Fibroblast of skin of left biceps (primary cell): ENCODE measurements around the gene CEP78.
"Not testable (repeated sequence)": the region's sequence is repeated elsewhere in the genome, so short reads cannot be mapped to it uniquely, and the experiment has no call there.

Experiments
- DNase-seq, 2 experiments: peaks; one replicate each; pipeline ENCODE4 v3.0.0-alpha.2; 2013; ENCODE audit warnings: low read depth in 2 of 2

Gene CEP78, protein sequence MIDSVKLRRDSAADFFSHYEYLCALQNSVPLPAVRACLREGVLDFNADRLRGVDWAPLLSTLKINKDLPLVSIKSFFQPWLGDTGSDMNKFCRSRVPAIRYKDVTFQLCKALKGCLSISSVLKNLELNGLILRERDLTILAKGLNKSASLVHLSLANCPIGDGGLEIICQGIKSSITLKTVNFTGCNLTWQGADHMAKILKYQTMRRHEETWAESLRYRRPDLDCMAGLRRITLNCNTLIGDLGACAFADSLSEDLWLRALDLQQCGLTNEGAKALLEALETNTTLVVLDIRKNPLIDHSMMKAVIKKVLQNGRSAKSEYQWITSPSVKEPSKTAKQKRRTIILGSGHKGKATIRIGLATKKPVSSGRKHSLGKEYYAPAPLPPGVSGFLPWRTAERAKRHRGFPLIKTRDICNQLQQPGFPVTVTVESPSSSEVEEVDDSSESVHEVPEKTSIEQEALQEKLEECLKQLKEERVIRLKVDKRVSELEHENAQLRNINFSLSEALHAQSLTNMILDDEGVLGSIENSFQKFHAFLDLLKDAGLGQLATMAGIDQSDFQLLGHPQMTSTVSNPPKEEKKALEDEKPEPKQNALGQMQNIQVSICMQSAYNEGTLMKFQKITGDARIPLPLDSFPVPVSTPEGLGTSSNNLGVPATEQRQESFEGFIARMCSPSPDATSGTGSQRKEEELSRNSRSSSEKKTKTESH

DNA sequence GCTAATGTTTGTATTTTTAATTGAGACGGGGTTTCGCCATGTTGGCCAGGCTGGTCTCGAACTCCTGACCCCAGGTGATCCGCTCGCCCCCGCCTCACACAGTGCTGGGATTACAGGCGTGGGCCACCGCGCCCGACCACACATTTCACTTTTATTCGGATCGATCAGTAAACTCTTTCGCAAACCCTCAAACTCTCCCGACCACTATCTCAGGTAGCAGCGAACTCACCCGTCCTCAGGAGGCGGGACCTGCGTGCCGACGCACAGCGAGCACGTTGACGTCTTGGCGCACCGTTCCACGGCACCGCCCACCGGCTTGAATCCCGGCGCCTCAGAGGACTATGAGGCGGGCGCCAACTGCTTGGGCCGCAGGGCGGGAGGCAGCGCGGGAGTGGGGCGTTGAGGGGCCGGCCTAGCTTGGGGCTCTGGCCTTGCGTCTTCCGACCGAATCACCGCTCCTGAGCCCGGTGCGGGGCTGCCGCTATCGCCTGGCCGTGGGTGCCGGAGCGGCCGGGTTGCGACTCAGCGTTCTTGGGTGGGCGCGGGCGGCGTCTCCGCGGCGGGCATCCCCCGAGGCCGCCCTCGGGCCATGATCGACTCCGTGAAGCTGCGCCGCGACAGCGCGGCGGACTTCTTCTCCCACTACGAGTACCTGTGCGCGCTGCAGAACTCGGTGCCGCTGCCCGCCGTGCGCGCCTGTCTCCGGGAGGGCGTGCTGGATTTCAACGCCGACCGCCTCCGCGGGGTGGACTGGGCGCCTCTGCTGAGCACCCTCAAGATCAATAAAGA, at the start of gene CEP78:
Gene CEP78 (plus strand): TSS at position 314 of the 789 bp plus-strand sequence. CDS start 276 bp downstream, at position 590.
- DNase-seq, result peak; percentile 72 to 80

DNA sequence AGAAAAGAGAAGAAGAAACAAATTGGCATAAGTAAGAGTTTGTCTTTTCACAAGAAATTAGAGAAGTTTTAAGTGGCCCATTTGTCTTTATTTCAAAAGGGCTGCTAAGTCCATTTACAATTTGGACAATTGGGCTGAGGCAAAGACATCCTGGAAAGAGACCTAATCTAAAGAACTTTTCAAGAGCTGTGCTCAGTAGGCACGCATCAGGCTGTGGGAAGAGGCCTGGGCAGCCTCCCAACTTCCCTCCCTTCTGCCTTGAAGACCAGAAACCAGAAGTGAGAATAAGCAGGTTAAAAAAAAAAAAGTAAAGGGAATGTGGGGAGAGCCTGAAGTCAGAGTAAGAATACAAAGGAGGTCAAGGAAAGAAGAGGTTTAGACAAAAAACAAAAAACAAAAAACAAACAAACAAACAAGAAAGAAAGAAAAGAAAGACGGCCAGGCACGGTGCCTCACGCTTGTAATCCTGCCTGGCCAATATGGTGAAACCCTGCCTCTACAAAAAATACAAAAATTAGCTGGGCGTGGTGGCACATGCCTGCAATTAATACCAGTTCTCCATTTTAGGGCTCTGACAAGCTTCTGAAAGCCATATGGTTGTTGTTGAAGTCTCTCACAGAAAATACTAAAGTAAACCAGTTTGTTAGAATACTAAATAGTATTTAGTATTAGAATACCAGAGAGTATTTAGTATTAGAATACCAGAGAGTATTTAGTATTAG, 48.0 kb upstream of the CEP78 start:
- DNase-seq, result no peak

DNA sequence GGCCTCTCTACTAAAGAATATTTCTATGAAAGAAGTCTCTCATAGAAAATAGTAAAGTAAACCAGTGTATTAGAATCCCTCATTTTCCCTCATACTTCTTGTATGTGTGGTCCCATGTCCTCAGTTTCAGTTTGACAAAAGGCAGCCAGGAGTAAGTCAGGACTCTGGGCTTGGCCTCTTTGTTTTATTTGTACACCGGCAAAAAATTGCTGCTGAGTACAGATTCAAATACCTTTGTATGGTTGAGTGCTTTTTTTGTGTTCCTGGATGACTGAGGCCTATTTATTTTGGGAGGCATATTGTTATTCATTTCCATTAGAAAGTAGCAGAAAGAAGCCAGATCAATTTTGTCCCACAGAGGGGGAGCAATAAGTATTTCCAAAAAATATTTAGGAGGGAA, 47.3 kb upstream of the CEP78 start:
- no peak for DNase-seq

DNA sequence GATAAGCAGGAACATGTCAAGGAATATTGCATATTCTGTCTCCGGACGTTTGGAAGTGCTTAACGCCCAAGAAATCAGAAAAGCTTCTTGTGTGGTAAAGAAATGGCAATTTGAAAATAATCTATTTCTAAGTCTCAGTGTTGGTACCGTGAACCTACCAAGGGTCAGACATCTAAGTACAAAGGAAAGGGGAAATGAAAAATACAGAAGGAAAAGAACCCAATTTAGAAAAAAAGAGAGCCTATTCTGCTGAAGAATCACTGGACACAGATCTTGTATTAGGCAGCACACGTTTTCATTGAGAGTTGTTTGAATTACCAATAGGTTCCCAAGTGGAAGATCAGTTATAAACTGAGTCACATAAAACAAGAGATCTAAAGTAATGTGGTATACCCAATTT, 46.9 kb upstream of the CEP78 start:
- DNase-seq, result no peak

DNA sequence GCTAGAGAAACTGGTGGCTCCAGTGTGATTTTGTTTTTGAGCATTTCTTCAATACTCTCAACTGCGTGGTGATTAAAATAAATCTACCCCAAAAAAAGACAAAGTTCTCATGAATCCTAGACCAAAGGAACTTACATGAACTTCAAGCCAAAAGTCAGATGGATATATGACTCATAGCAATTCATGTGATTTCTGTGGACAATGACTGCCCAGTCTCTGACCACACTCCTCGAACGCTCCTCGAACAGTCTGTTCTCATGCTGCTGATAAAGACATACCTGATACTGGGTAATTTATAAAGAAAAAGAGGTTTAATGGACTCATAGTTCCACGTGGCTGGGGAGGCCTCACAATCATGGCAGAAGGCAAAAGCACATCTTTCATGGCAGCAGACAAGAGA, 46.4 kb upstream of the CEP78 start:
- no peak for DNase-seq

DNA sequence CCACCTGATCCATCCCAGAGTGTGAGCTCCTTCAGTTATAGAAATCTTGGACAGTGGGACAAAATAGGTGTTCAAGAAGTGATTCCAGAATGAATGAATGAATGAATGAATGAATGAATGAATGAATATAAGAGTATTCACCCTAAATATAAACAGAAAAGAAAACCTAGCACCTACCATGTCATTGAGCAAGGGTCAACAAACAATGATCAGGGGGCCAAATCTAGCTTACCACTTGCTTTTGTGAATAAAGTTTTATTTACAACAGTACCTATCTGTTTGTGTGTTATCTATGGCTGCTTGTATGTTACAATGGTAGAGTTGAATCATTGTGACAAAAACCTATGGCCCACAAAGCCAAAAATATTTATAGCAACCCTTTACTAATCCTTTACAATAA, 43.9 kb upstream of the CEP78 start:
- no peak for DNase-seq

DNA sequence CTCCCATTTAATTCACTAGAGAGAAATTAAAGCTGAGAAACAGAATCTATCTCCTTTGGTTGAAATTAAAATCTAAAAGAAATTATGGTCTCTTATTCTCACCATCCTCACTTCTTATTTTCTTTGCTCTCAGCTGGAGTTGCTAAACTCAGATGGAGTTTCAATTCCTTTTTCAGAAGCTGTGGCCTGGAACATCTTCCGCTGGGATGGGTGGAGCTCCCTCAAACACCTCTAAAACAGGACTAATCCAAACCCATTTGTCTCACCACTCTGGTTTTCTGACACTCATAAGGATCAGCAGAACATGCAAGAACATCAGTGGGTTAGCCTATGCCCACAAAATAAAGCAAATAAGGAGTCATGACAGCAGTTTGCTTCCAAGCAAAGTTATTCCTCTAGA, 39.6 kb upstream of the CEP78 start:
- no peak for DNase-seq

DNA sequence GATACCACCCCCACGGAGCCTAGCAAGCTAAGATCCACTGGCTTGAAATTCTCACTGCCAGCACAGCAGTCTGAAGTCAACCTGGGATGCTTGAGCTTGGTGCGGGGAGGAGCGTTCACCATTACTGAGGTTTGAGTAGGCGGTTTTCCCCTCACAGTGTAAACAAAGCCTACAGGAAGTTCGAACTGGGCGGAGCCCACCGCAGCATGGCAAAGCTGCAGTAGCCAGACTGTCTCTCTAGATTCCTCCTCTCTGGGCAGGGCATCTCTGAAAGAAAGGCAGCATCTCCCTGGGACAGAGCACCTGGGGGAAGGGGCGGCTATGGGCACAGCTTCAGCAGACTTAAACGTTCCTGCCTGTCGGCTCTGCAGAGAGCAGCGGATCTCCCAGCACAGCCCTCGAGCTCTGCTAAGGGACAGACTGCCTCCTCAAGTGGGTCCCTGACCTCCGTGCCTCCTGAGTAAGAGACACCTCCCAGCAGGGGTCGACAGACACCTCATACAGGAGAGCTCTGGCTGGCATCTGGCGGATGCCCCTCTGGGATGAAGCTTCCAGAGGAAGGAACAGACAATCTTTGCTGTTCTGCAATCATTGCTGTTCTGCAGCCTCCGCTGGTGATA, 34.6 kb upstream of the CEP78 start:
- DNase-seq, result not testable (repeated sequence)

DNA sequence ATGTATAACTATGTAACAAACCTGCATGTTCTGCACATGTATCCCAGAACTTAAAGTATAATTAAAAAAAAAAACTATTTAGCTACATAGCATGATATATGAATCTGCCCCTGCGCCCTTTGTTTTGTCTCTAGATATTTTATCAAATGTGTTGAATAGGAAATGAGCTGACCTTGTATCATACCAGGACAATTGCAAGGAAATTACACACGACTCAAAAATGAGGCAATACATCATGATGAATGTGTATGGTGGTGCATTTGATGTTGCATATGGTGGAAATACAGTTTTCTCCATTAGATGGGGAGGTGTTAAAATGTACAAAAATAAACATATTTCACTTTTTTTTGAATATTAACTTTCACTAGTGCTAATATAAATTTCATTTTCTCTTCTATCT, 28.6 kb upstream of the CEP78 start:
- DNase-seq, result no peak

DNA sequence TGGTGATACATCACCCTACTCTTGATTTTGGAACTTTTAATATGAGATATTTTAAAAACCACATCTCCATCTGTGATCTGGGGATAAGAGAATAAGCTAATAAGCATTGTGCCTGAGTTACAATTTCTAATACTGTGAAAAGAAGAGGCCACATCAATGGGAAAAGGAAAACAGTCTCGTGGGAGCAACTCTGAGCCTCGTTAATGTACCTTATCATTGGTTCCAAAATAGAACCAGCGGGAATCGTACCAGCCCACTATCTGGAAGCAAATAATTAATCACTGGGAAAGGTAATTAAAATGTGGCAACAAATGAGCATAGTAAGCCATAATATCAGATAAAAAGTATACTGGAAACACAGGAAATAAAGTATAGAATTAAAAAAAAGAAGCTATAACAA, 28.0 kb upstream of the CEP78 start:
- no peak for DNase-seq

DNA sequence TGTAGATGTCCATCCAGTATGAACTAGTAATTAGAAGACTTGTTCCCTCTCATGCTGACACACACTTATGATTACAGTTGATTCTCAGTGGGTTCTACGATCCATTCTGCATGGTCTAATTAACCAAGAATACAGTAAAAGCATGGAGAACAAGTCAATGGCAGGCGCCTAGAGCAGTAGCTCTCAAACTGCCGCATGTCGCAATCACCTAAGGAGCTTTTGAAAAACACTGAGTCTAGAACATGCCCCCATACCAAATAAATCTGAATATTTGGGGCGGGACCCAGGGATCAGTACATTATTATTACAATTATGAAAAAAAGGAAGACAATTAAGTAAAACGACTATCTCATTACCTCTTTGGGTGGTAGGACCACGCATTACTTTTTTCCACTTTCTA, 26.7 kb upstream of the CEP78 start:
- no peak for DNase-seq

DNA sequence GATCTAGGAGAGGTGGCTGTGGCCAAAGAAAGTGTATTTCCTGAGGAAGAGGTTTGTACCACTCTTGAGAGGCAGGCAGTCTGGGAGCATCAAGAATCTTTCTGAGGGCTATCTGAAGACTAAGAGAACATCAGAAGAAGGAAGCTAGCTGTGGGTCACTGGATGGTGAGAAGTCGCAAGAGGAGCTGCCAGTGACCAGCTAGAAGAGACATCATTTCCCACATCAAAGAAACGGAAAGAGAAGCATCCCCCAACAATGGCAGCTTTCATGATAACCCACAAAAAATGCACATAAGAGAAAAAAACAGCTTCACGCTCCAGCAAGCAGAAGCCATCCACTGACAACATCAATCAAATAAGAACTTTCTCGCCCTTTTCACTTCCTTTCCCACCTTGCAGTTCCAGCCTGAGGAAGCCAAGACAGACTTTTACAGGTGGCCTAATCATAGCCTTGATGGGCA, 25.0 kb upstream of the CEP78 start:
- no peak for DNase-seq

DNA sequence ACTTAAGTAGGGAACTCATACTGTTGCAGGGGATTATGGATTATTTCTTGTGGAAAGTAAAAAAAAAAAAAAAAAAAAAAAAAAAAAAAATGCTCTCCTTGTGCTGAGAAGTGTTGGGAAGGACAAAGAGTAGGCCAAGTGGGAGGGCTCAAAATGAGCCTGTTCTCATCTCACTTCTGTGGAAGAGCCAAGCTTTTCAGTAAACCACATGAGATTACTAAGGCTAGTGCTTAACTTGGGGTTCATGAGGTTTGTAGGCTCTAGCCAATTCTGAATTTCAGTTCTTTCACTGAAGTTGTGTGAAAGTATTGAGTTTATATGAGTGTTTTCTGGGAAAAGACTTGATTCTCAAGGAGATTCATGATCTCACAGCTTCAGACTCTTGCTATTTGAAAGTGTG, 23.0 kb upstream of the CEP78 start:
- no peak for DNase-seq

DNA sequence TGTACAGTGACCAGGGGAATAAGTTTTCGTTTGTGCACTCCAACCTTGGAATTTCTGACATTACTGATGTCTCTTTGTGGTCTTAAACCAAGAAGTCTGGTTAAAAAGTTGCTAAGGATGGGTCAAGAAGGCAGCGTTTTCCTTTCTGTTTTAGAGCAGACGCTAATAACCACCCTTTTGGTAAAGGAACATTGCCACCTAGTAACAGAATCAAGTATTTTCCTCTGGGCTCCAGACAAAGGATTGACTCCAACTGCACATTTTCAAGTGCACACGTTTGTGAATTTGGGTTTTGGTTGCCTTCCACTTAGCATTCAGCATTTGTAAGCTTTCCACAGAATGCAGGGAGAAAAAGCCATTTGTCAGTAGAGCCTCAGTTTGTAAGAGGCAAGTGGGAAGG, 22.2 kb upstream of the CEP78 start:
- DNase-seq, result no peak

DNA sequence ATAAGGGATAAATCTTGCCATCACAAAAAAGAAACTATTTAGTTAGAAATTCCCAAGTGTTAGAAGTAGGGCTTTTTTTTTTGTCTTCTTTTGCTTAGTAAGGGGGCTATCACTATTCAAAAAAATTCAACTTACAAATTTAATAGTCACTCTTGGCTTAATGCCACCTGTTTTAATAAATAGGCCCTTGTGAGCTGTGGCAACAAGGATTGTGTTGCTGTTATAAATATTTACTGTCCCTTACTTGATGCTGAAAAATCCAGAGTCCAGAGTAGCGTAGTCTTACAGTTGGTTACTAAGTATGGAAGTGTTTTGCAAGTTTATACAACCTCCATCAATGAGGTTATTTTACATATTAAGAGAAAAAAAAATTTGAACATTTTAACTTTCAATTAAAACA, 21.4 kb upstream of the CEP78 start:
- DNase-seq, result no peak

DNA sequence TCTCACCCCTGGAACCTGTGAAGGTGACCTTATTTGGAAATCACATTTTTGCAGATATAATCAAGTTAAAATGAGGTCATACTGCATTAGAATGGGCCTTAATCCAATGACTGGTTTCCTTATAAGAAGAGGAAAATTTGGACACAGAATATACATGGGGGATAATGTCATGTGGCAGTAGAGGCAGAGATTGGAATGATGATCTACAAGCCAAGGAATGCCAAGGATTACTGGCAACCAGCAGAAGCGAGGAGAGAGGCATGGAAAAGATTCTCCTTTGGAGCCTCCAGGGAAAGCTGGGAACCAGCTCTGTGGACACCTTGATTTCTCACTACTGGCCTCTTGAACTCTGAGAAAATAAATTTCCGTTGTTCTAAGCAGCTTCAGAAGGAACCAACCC, 20.2 kb upstream of the CEP78 start:
- peak in 1 of 2 experiments; percentile 14 for DNase-seq

DNA sequence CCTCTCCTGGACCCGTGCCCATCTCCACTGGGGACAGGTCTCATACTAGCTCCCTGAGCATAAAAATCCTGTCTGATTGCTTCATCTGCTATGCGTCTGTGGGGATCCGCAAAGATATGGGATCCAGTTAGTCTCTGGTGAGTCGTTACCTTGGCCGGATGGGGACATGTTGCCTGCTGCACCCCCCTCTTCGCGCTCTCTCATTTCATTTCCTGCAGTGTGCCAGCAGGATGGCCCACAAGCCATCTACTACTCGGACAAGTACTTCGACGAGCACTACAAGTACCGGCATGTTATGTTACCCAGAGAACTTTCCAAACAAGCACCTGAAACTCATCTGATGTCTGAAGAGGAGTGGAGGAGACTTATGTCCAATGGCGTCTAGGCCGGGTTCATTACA, 17.0 kb upstream of the CEP78 start:
- DNase-seq, result no peak

DNA sequence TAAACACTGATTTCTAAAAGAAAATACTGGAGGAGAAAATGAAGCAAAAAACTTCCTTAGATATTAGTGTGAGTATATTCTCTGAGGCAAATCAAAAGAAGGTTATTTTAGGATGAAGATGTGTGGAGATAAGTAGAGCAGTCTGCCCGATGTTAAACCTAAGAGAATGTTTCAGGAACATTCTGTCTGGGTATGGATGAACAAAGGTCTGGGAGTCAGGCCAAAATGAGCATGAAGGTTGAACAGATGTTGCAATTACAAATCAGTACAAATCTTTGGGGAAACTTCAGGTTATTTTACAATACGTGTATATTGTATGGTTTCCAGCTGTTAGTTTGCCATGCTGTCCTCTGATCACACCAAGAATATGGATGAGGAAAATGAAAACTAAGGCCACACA, 14.4 kb upstream of the CEP78 start:
- DNase-seq, result no peak

DNA sequence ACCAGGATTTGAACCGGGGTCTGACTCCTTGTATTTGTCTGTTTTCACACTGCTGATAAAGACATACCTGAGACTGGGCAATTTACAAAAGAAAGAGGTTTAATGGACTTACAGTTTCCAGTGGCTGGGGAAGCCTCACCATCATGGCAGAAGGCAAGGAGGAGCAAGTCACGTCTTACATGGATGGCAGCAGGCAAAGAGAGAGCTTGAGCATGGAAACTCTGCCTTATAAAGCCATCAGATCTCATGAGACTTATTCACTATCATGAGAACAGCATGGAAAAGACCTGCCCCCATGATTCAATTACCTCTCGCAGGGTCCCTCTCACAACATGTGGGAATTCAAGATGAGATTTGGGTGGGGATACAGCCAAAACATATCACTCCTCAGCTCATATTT, 14.0 kb upstream of the CEP78 start:
- DNase-seq, result not testable (repeated sequence)

DNA sequence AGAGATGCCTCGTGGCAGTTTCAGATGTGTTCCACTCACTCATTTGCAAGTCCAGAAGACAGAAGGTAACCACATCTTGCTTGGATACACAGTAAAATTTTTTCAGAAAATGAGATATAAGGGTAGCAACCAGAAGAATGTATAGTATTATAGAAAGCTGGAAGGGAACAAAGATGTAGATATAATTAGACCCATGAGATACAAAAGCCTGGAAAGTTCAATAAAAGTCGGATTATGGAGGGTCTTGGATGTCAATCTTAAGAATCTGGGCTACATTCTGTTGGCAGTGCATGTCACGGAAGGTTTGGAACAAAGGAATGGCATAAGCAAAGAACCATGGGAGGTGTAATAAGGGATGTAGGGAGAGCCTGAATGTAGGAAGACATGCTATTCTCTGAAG, 5.1 kb upstream of the CEP78 start:
- no peak for DNase-seq

DNA sequence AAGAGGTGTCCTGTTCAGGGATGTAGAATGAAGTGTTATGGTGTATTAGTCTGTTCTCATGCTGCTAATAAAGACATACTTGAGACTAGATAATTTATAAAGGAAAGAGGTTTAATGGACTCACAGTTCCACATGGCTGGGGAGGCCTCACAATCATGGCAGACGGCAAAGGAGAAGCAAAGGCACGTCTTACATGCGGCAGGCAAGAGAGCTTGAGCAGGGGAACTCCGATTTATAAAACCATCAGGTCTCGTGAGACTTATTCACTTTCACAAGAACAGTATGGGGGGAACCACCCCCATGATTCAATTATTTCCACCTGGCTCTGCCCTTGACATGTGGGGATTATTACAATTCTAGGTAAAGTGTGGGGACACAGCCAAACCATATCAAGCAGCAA, 3.4 kb upstream of the CEP78 start:
- not testable (repeated sequence) for DNase-seq
